NCI-H2196 treated with DMSO at 0.1 percent for 48 hours (cell line): ENCODE data around the gene ST3GAL2.
A peak's percentile ranks its signal among the peaks of the same experiment; 100 is the strongest.
"Not testable (repeated sequence)": the region's sequence is repeated elsewhere in the genome, so short reads cannot be mapped to it uniquely, and the experiment has no call there.

ENCODE experiments used
- DNase-seq: peaks from one replicate; lab custom pipeline; 2025; ENCODE audit not compliant: unreplicated experiment; lab: John Stamatoyannopoulos, UW

The ST3GAL2 gene

GRCh38 chr16:70388006-70388680 lies 50.8 kb downstream of the ST3GAL2 start:
- DNase-seq: no peak

GRCh38 chr16:70386289-70386986 lies 52.5 kb downstream of the ST3GAL2 start:
- not testable (repeated sequence) for DNase-seq

GRCh38 chr16:70383421-70383960 lies 55.4 kb downstream of the ST3GAL2 start:
- no peak for DNase-seq

GRCh38 chr16:70381604-70382342 lies 57.1 kb downstream of the ST3GAL2 start:
- no peak for DNase-seq

- DNase-seq: peak; percentile 73
Observed at GRCh38 chr16:70380919-70381603, 57.8 kb downstream of the ST3GAL2 start.

- DNase-seq: no peak
Observed at GRCh38 chr16:70380248-70380918, 58.5 kb downstream of the ST3GAL2 start.

GRCh38 chr16:70378869-70379493 lies 59.9 kb downstream of the ST3GAL2 start:
- DNase-seq: no peak

GRCh38 chr16:70377782-70378181 lies 61.1 kb downstream of the ST3GAL2 start:
- DNase-seq: no peak

- DNase-seq: no peak
Observed at GRCh38 chr16:70375636-70376611, 63.0 kb downstream of the ST3GAL2 start.

- no peak for DNase-seq
Observed at GRCh38 chr16:70374213-70374612, 64.7 kb downstream of the ST3GAL2 start.

GRCh38 chr16:70372921-70373728 lies 65.8 kb downstream of the ST3GAL2 start:
- no peak for DNase-seq

GRCh38 chr16:70370924-70371323 lies 68.0 kb downstream of the ST3GAL2 start:
- no peak for DNase-seq

- DNase-seq: not testable (repeated sequence)
Observed at GRCh38 chr16:70370145-70370544, 68.8 kb downstream of the ST3GAL2 start.

GRCh38 chr16:70364399-70364798 lies 74.5 kb downstream of the ST3GAL2 start:
- no peak for DNase-seq

GRCh38 chr16:70359552-70359951 lies 79.3 kb downstream of the ST3GAL2 start:
- no peak for DNase-seq

- no peak for DNase-seq
Observed at GRCh38 chr16:70349783-70350182, 89.1 kb downstream of the ST3GAL2 start.

GRCh38 chr16:70348991-70349390 lies 89.9 kb downstream of the ST3GAL2 start:
- DNase-seq: no peak

- DNase-seq: no peak
Observed at GRCh38 chr16:70345840-70346239, 93.1 kb downstream of the ST3GAL2 start.
